Neuron (in vitro differentiated cells): Measurements from ENCODE around the gene STING1.
"Not testable (repeated sequence)": the region's sequence is repeated elsewhere in the genome, so short reads cannot be mapped to it uniquely, and the experiment has no call there.

Experiments used
- H2AFZ ChIP-seq: one replicate; pipeline ENCODE4 v1.6.1; 2013; ENCODE audit warnings: low read depth, mild to moderate bottlenecking, inconsistent platforms, low read length, moderate library complexity
- H3K27me3 ChIP-seq: one replicate; pipeline ENCODE4 v1.6.1; 2013; ENCODE audit warnings: low read length; ENCODE audit not compliant: insufficient read depth
- H3K36me3 ChIP-seq: one replicate; pipeline ENCODE4 v1.6.1; 2013; ENCODE audit warnings: low read length; ENCODE audit not compliant: insufficient read depth
- H3K4me1 ChIP-seq: one replicate; pipeline ENCODE4 v1.6.1; 2013; ENCODE audit warnings: low read length; ENCODE audit not compliant: insufficient read depth
- H3K4me3 ChIP-seq: 2 replicates; pipeline ENCODE4 v1.5.1; 2013; ENCODE audit warnings: mild to moderate bottlenecking, low read length, moderate library complexity
- H3K9me3 ChIP-seq: one replicate; pipeline ENCODE4 v1.6.1; 2013; ENCODE audit warnings: low read length

The STING1 gene

GRCh38 chr5:139454568-139455290, 27.8 kb downstream of the STING1 start:
- H3K27me3 ChIP-seq, result no peaks in the 10 kb centered on the region
- no peaks in the 10 kb centered on the region for H3K4me1 ChIP-seq
- no peak overlapping the region for H2AFZ ChIP-seq
- no peaks in the 10 kb centered on the region for H3K36me3 ChIP-seq
- H3K4me3 ChIP-seq, result no peak overlapping the region
- no peaks in the 10 kb centered on the region for H3K9me3 ChIP-seq

- no peak overlapping the region for H3K4me3 ChIP-seq
Measured at GRCh38 chr5:139453683-139454567, 28.6 kb downstream of the STING1 start.

GRCh38 chr5:139451878-139452660, 30.5 kb downstream of the STING1 start:
- Histone ChIP-seq H3K9me3 (no peaks in the 10 kb centered on the region), H2AFZ (no peak overlapping the region), H3K4me3 (no peak overlapping the region), H3K36me3 (no peaks in the 10 kb centered on the region), H3K4me1 (no peaks in the 10 kb centered on the region), H3K27me3 (no peaks in the 10 kb centered on the region)

More at GRCh38 chr5:139453683-139454567, 28.6 kb downstream of the STING1 start:
- Histone ChIP-seq H2AFZ (no peak overlapping the region), H3K36me3 (no peaks in the 10 kb centered on the region), H3K9me3 (no peaks in the 10 kb centered on the region), H3K27me3 (no peaks in the 10 kb centered on the region), H3K4me1 (no peaks in the 10 kb centered on the region)

GRCh38 chr5:139451176-139451575, 31.4 kb downstream of the STING1 start:
- Histone ChIP-seq H3K4me1 (no peaks in the 10 kb centered on the region), H3K4me3 (no peak overlapping the region), H2AFZ (no peak overlapping the region), H3K9me3 (no peaks in the 10 kb centered on the region), H3K27me3 (no peaks in the 10 kb centered on the region), H3K36me3 (no peaks in the 10 kb centered on the region)

DNA sequence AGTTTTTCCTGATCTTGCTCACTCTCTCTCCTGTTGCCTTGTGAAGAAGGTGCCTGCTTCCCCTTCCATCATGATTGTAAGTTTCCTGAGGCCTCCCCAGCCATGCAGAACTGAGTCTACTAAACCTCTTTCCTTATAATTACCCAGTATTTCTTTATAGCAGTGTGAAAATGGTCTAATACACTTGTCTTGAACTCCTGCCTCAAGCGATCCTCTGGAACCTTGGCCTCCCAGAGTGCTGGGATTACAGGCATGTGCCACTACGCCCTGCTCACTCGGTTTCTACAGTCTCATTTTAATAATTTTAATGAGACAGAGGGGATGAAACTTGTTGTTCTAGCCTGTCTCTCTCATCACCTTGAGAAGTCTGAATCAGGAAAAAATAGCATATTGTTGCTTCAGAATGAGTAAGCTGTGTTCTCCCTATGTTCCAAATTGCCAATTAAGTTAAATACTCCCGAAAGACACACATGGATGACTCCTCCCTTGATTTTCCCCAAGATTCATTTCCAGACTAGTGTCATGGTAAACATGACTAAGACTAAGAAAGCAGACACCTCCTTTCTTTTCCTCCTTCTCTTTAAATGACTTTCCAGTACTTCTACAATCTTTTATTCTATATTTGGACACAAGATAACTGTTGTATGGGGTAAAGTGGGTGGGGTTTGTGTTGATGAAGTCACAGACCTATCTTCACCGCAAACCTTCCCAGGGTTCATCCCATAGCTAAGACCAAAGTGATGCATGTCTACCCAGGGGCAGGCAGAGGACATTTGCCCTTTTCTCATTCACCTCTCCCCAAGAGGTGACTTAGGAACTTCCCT, 35.4 kb downstream of the STING1 start:
- Histone ChIP-seq H3K9me3 (no peaks in the 10 kb centered on the region), H3K4me3 (no peak overlapping the region), H3K4me1 (no peaks in the 10 kb centered on the region), H3K36me3 (no peaks in the 10 kb centered on the region), H2AFZ (no peak overlapping the region), H3K27me3 (peaks cover 5% of the 10 kb centered on the region)

- no peaks in the 10 kb centered on the region for H3K4me1 ChIP-seq
- H3K4me3 ChIP-seq, result no peak overlapping the region
- no peaks in the 10 kb centered on the region for H3K36me3 ChIP-seq
- H3K9me3 ChIP-seq, result no peaks in the 10 kb centered on the region
- H2AFZ ChIP-seq, result no peak overlapping the region
- peaks cover 9% of the 10 kb centered on the region for H3K27me3 ChIP-seq
Measured at GRCh38 chr5:139445325-139446170, 37.0 kb downstream of the STING1 start.

DNA sequence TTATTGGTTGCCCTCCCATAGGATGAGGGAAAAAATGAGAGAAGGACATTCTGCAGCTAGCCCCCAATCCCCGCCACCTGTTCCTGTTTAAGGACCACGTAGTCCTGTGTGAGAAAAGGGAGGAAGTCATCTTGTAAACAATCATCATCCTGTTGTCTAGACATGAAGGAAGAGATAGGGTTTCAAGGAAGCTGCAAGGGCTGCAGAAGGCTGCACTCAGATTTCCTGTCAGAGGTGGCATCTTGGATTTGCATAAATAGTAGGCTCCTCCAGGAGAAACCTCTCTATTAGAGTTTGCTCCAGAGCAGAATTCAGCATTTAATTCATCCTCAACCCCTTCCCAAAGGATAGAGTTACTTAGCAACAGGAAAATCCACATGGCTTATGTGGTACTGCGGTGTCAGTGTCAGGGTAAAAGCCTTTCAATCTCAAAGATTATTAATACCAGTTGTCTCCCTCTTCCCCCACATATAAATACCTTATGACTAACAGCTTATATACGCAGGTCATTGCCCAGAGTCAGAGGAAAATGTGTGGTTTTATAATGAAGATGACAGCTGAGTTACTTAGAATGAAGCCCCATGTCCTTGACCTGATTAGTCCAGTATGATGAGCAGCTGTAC, 38.6 kb downstream of the STING1 start:
- peaks cover 6% of the 10 kb centered on the region for H3K4me1 ChIP-seq
- no peak overlapping the region for H3K4me3 ChIP-seq
- peaks cover 9% of the 10 kb centered on the region for H3K27me3 ChIP-seq
- no peaks in the 10 kb centered on the region for H3K9me3 ChIP-seq
- no peak overlapping the region for H2AFZ ChIP-seq
- no peaks in the 10 kb centered on the region for H3K36me3 ChIP-seq

DNA sequence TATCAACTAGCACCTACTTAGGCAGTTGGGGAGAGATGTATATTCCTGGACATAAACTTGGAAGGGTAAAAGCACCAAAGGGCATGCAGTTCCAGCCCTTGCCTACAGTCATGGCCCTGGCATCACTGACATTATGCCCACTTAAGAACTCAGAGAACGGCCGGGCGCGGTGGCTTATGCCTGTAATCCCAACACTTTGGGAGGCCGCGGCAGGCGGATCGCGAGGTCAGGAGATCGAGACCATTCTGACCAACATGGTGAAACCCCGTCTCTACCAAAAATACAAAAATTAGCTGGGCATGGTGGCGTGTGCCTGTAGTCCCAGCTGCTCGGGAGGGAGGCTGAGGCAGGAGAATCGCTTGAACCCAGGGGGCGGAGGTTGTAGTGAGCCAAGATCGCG, 42.1 kb downstream of the STING1 start:
- peaks cover 12% of the 10 kb centered on the region for H3K4me1 ChIP-seq
- not testable (repeated sequence) for H3K4me3 ChIP-seq, H3K9me3 ChIP-seq, H3K36me3 ChIP-seq, H3K27me3 ChIP-seq, H2AFZ ChIP-seq

DNA sequence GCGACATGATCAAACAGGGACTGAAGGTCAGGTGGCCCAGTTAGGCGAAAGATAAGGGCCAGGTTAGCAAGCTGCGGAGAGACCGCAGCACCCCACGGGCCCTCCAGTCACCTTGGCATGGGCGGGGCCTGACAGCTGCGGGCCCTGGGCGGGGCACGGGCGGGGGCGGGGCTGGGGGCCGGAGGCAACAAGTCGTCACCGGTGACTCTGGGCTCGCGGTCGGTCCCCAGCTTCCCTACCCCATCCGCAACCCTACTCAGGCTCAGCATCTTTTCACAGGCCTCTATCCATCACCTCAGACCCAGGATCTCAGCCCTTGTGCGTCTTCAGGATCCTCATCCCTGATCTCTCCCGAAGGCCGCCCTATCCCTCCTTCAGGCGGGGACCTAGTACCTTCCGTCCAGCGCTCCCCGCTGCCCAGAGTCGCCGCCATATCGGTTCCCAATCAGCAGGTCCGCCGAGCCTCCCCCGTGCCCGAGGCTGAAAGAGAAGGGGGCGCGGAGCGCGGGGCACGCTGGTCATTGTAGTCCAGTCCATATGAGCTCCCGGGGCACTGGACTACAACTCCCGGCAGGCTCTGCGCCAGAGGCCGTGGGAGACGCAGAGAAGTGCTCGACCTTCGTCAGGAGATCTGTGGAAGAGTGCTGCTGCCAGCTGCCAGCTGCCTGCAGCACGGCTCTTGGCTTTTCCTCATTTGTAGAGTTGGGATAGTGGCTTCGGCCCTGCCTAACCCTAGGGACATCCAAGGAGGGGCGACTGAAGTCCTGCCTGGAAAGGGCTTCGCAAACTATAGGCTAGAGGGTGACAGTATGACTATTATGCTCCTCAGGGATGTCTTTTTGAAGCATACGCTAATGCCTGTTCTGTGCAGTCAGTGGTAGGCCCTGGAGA, 43.3 kb downstream of the STING1 start, which contains the start of gene DNAJC18:
Gene DNAJC18 (minus strand): TSS at position 513 of the 891 bp plus-strand sequence. CDS start 80 bp downstream, at position 433.
- no peaks in the 10 kb centered on the region for H3K9me3 ChIP-seq
- H3K4me3 ChIP-seq, result peak within 1 kb of the TSS; percentile 74
- H3K27me3 ChIP-seq, result peaks cover 9% of the 10 kb centered on the region
- H3K4me1 ChIP-seq, result peaks cover 12% of the 10 kb centered on the region
- H2AFZ ChIP-seq, result peak within 1 kb of the TSS; percentile 80
- peaks cover 10% of the 10 kb centered on the region for H3K36me3 ChIP-seq

DNA sequence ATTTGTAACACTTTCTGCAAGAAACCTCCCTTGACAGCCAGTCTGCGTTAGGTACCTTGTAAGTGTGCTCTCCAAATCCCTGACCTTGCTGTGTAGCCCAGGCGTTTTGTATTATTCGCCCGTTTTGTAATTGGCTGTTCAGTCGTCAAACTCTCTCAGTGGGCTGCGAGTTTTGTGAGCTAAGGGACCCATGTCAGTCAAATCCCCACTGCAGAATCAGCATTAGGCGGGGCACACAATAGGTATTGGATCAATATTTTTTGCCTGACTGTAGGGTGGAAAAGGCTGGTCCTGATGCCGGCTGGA, 43.9 kb downstream of the STING1 start:
- Histone ChIP-seq H3K9me3 (no peaks in the 10 kb centered on the region), H3K4me1 (peaks cover 12% of the 10 kb centered on the region), H3K36me3 (peaks cover 13% of the 10 kb centered on the region), H2AFZ (peak overlapping the region; percentile 80), H3K4me3 (peak overlapping the region; percentile 74), H3K27me3 (peaks cover 9% of the 10 kb centered on the region)

DNA sequence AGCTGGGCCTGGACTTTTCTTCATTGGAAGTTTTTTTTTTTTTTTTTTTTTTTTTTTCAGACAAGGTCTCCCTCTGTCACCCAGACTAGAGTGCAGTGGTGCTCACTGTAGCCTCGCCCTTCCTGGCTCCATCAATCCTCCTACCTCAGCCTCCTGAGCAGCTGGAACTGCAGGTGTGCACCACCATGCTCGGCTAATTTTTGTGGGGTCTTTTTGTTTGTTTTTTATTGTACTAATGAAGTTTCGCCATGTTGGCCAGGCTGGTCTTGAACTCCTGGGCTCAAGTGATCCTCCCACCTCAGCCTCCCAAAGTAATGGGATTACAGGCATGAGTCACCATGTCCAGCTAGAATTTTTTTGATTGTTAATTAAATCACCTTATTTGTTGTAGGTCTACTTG, 46.9 kb downstream of the STING1 start:
- Histone ChIP-seq H3K4me1 (peaks cover 12% of the 10 kb centered on the region), H3K27me3 (no peaks in the 10 kb centered on the region), H3K4me3 (no peak overlapping the region), H3K36me3 (peaks cover 25% of the 10 kb centered on the region), H2AFZ (no peak overlapping the region), H3K9me3 (no peaks in the 10 kb centered on the region)
